Caki2 (cell line): Measurements from ENCODE around the gene GRWD1. TPM values are rescaled to one million over a fixed set of nuclear protein-coding genes. Genes with fewer than 3 reads are reported as not detected.
"Not testable (repeated sequence)": the region's sequence is repeated elsewhere in the genome, so short reads cannot be mapped to it uniquely, and the experiment has no call there.

Experiments
- DNase-seq: peaks from one replicate; pipeline ENCODE4 v3.0.0-alpha.2; 2015; ENCODE audit warnings: low read depth
- in situ Hi-C: cut with HindIII; loops from 2 replicates; pipeline ENCODE4 v1.10.0; 2016; ENCODE audit warnings: low sequenced_read_pairs, low pct_unique_long_range_greater_than_20kb, mixed read lengths
- total RNA-seq: library from RNA; depleted of rRNA; stranded (reverse); fragments of >200 nt; shearing (Covaris generic); gene quantifications from 2 replicates; pipeline ENCODE4 v1.2.3, GENCODE V29; 2014; ENCODE audit warnings: low replicate concordance

Gene GRWD1
- total RNA-seq, 1 experiment from 2014 or later: 91.1 TPM

GRCh38 chr19:48487544-48487943, 41.8 kb downstream of the GRWD1 start:
- in situ Hi-C loops: no loop called here
- DNase-seq: no peak

GRCh38 chr19:48487948-48488347, 42.2 kb downstream of the GRWD1 start:
- DNase-seq: peak; percentile 85
- in situ Hi-C loops: no loop called here

GRCh38 chr19:48488478-48488877, 42.7 kb downstream of the GRWD1 start:
- in situ Hi-C loops, DNase-seq: not testable (repeated sequence)

GRCh38 chr19:48489608-48490216, 43.9 kb downstream of the GRWD1 start:
- DNase-seq: peak; percentile 55
- in situ Hi-C loops: no loop called here

GRCh38 chr19:48490981-48491792, 45.4 kb downstream of the GRWD1 start:
- DNase-seq: no peak
- in situ Hi-C loops: no loop called here

GRCh38 chr19:48491793-48492123, 46.0 kb downstream of the GRWD1 start:
- in situ Hi-C loops: no loop called here
- DNase-seq: no peak

- in situ Hi-C loops: no loop called here
- DNase-seq: peak; percentile 99
Measured at GRCh38 chr19:48492925-48493717, 47.3 kb downstream of the GRWD1 start.

GRCh38 chr19:48493718-48494401, 48.1 kb downstream of the GRWD1 start:
- in situ Hi-C loops: no loop called here
- DNase-seq: no peak

- DNase-seq: no peak
- in situ Hi-C loops: no loop called here
Measured at GRCh38 chr19:48495396-48495795, 49.6 kb downstream of the GRWD1 start.

- in situ Hi-C loops: no loop called here
- no peak for DNase-seq
Measured at GRCh38 chr19:48496959-48497727, 51.4 kb downstream of the GRWD1 start.

- DNase-seq: no peak
Measured at GRCh38 chr19:48497728-48498594, 52.2 kb downstream of the GRWD1 start.

GRCh38 chr19:48498595-48499311, 53.0 kb downstream of the GRWD1 start:
- in situ Hi-C loops: no loop called here
- DNase-seq: no peak

More at GRCh38 chr19:48497728-48498594, 52.2 kb downstream of the GRWD1 start:
- in situ Hi-C loops: no loop called here

- DNase-seq: no peak
- in situ Hi-C loops: no loop called here
Measured at GRCh38 chr19:48499316-48500090, 53.7 kb downstream of the GRWD1 start.

- in situ Hi-C loops: no loop called here
- DNase-seq: no peak
Measured at GRCh38 chr19:48500830-48501493, 55.2 kb downstream of the GRWD1 start.
